BJ (cell line): Measurements from ENCODE around the gene MISP3. TPM values are rescaled to one million over a fixed set of nuclear protein-coding genes. Genes with fewer than 3 reads are reported as not detected.

Experiments
- CTCF ChIA-PET: fragments of 350-600 bp; formaldehyde crosslinking; extraction: SDS; loops from one replicate; lab custom pipeline; 2021; ENCODE audit warnings: antibody characterized with exemption, inconsistent platforms; lab: Yijun Ruan, JAX
- POLR2A ChIA-PET: fragments of 300-600 bp; sonication (Branson Sonifier 250); formaldehyde crosslinking; extraction: SDS; loops from one replicate; lab custom pipeline; 2021; ENCODE audit warnings: antibody characterized with exemption; lab: Charles Lee
- DNase-seq: peaks from one replicate; pipeline ENCODE4 v3.0.0-alpha.2; 2011; ENCODE audit warnings: low read depth
- H3K27me3 ChIP-seq: 2 replicates; pipeline ENCODE4 v1.6.0; 2011; ENCODE audit warnings: low read length; ENCODE audit not compliant: control insufficient read depth, insufficient read depth
- H3K36me3 ChIP-seq: 2 replicates; pipeline ENCODE4 v1.5.1; 2011; ENCODE audit warnings: low read length; ENCODE audit not compliant: control insufficient read depth, insufficient read depth
- H3K4me3 ChIP-seq: 2 replicates; pipeline ENCODE4 v1.5.1; 2011; ENCODE audit warnings: low read depth, mild to moderate bottlenecking, control low read depth, low read length
- CTCF ChIP-seq: IDR thresholded peaks from 2 replicates; pipeline ENCODE4 v1.5.1; 2011; ENCODE audit warnings: low read depth, mild to moderate bottlenecking, control low read depth, inconsistent platforms, low read length, moderate library complexity; ENCODE audit not compliant: insufficient read depth
- polyA plus RNA-seq: library from polyadenylated mRNA; depleted of rRNA; stranded (reverse); fragments of >200 nt; gene quantifications from 2 replicates; pipeline ENCODE4 v1.2.3, GENCODE V29; 2011

Gene MISP3
- polyA plus RNA-seq, 1 experiment = 0.58 TPM

- POLR2A ChIA-PET = no interaction called here
Observed at GRCh38 chr19:14110650-14111049, 38.1 kb downstream of the MISP3 start.

GRCh38 chr19:14111486-14111885 lies 38.9 kb downstream of the MISP3 start:
- ChIA-PET POLR2A (interaction anchor here (0.6 kb wide), 1 partner anchor 384 kb away, joined by 6 read pairs; no protein-coding TSS in a partner anchor), CTCF (interaction anchor here (1.0 to 1.3 kb wide), 3 partner anchors 8 to 25 kb away, joined by 3 to 4 read pairs (median 3); partner anchors contain the start of gene ASF1B)
- Histone ChIP-seq H3K27me3 (no peaks in the 10 kb centered on the region), H3K36me3 (0 out of 2 replicates have a peak, but pooled peaks cover 1% of the 10 kb centered on the region), H3K4me3 (no peak overlapping the region)
- no peak for TF ChIP-seq CTCF
- DNase-seq = no peak

More at GRCh38 chr19:14110650-14111049, 38.1 kb downstream of the MISP3 start:
- Histone ChIP-seq H3K4me3 (no peak overlapping the region), H3K27me3 (no peaks in the 10 kb centered on the region), H3K36me3 (peaks cover 5% of the 10 kb centered on the region; the same call in 1 of the 2 replicates)
- DNase-seq = no peak
- no peak for TF ChIP-seq CTCF
- CTCF ChIA-PET = interaction anchor here (1.0 to 1.2 kb wide), 2 partner anchors 19 to 26 kb away, joined by 3 read pairs; no protein-coding TSS in a partner anchor

- POLR2A ChIA-PET = interaction anchor here (0.6 kb wide), 1 partner anchor 385 kb away, joined by 6 read pairs; no protein-coding TSS in a partner anchor
- no peak for DNase-seq
- Histone ChIP-seq H3K27me3 (no peaks in the 10 kb centered on the region), H3K4me3 (no peak overlapping the region), H3K36me3 (no peaks in the 10 kb centered on the region)
- TF ChIP-seq CTCF = no peak
- CTCF ChIA-PET = interaction anchor here (1.2 to 1.5 kb wide), 3 partner anchors 9 to 40 kb away, joined by 3 to 4 read pairs (median 4); partner anchors contain the start of genes ASF1B and MISP3
Observed at GRCh38 chr19:14112051-14112808, 39.6 kb downstream of the MISP3 start.

GRCh38 chr19:14112809-14113385 lies 40.3 kb downstream of the MISP3 start:
- no peak for TF ChIP-seq CTCF
- CTCF ChIA-PET = interaction anchor here (1.2 to 2.2 kb wide), 5 partner anchors 9 to 40 kb away, joined by 3 to 7 read pairs (median 4); partner anchors contain the start of genes ASF1B and MISP3
- POLR2A ChIA-PET = no interaction called here
- DNase-seq = no peak
- Histone ChIP-seq H3K27me3 (no peaks in the 10 kb centered on the region), H3K4me3 (no peak overlapping the region), H3K36me3 (no peaks in the 10 kb centered on the region)
